Stimulated activated CD8-positive, alpha-beta memory T cell treated with anti-CD3 and anti-CD28 coated beads, Interleukin-4, amount 100 ng/mL, for 4 hours (primary cell): ENCODE measurements around the gene KLK13.

ENCODE experiments used
- DNase-seq, 2 donors: peaks; one replicate each; pipeline ENCODE4 v3.0.0-alpha.2; 2020; ENCODE audit warnings: low read depth in 2 of 2, low spot score in 1 of 2

KLK13 gene

DNA sequence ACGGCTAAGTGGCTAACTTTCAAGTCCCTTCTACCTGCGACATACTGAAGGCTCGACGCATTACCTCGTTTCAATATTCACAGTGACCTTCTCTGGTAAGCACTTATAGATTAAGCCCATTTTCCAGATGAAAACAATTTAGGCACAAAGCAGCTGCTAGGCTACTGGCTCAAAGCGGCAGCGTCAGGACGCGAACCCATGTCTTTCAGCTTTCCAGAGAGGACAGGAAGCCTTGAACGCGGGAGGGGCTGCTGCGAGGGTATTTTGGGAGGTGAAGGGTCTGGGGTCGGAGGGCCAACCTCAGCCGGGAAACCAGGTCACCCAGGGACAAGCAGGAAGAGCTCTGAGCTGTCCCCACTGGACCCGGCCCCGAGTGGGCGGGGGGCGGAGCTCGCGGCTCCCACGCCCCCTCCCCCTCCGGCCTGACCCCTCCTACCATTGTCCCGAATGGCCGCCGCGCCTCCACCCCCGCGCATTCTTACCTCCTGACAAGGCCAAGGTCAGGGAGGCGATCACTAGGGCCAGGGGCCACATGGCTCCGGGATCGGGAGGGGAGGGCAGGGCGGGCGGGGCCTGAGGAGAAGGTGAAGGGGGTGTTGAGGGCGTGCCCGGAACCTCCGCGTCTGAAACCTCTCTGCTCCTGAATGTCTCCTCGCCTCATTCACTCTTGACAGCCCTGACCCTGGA is at the start of gene KLK13:
TSS of gene KLK13 (minus strand) at position 559 of the 687 bp plus-strand sequence. CDS start at position 534, 25 bp downstream.
- DNase-seq = no peak

DNA sequence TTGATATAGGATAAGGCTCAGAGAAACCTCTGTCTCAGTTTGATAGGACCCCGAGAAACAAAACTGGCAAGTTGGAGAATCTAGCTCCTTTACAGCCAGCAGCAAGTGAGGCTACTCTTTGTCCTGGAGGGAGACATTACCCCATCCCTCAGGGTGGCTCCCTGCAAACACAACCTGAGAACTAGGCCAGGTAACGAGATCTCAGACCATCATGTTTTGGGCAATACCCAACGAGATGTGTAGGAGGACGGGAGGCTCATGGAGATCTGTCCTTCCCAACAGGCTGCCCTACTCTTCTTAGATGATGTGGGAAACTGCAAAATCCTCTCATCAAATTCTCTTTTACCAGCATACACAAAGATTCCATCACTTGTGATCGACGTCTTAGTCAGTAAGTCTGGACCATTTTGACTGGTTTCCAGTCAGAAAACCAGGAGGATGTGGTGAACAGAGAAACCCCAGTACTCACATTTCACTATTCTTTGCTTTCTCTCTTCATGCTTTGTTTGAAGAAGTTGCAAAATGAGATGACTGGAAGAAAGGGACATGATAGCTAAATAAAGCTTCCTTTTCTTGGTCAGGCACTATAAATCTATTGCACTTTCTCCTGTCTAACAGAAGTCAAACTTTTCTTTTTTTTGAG is 49.3 kb upstream of the KLK13 start:
- no peak for DNase-seq

- no peak for DNase-seq
Measured at GRCh38 chr19:51111606-51112005, 46.7 kb upstream of the KLK13 start.

DNA sequence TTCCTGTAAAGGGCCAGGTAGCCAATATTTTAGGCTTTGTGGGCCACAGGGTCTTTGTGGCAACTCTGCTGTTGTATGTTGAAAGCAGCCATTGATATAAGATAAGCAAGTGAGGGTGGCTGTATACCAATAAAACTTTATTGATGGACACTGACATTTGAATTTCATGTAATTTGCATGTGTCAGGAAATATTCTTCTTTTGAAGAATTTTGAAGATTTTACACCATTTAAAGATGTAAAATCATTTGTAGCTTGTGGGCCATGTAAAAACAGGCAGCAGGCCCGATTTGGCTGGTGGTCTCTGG is 45.7 kb upstream of the KLK13 start:
- DNase-seq = no peak

DNA sequence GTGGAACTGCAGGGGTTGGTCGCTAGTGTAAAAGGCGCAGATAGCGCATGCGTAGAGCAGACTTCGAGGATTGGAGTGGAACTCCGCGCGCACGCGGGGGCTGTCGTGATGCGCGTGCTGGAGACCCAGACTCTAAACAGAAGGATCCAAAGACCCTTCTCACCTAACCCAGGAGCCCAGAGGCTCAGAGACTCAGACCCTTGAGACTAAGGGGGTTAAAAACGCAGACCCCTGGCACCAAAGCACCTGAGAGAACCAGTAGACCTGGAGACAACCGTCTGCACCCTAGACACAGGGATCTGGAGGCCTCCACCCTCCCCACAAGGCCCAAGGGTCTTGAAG is 43.9 kb upstream of the KLK13 start:
- DNase-seq = no peak

- peak; percentile 94 to 98 for DNase-seq
Measured at GRCh38 chr19:51108066-51108804, 43.3 kb upstream of the KLK13 start, which contains the start of gene CTU1. TSS of gene CTU1 (minus strand) at chr19:51108409. CDS start at chr19:51104569, 3,840 bp downstream.

- no peak for DNase-seq
Measured at GRCh38 chr19:51107406-51108065, 42.6 kb upstream of the KLK13 start.

DNA sequence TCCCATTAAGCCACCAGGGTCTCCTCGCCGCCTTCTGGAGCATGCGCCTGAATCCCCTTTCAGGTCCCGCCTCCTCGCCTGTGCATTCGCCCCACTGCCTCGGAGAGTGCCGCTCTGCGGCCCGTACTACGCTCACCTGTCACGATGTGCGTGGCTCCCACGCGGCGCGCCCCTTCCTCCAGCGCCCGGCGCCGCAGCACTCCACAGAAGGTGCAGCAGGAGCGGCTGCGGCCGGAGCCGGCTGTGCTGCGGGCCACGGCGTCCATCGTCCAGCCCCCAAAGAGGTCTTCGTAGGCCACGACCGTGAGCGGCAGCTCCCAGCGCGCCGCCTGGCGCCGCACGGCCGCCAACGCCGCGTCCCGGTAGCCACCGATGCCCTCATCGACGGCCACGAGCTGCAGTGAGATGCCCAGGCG is 39.0 kb upstream of the KLK13 start:
- DNase-seq = no peak

DNA sequence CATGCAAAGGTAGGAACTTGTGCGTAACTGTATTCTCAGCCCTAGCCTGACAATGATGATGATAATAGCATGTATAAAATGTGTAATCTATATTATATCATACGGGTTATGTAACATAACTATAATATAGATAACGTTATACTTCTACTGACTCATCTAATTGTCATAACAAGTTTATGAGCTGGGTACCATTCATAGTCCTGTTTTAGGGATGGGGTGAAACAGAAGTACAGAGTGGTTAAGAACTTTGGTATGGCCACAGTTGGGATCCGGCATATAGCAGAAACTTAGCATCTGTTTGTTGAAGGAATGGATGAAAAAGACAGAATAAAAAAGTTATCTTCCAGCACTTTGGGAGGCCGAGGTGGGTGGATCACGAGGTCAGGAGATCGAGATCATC is 38.1 kb upstream of the KLK13 start:
- DNase-seq = no peak

DNA sequence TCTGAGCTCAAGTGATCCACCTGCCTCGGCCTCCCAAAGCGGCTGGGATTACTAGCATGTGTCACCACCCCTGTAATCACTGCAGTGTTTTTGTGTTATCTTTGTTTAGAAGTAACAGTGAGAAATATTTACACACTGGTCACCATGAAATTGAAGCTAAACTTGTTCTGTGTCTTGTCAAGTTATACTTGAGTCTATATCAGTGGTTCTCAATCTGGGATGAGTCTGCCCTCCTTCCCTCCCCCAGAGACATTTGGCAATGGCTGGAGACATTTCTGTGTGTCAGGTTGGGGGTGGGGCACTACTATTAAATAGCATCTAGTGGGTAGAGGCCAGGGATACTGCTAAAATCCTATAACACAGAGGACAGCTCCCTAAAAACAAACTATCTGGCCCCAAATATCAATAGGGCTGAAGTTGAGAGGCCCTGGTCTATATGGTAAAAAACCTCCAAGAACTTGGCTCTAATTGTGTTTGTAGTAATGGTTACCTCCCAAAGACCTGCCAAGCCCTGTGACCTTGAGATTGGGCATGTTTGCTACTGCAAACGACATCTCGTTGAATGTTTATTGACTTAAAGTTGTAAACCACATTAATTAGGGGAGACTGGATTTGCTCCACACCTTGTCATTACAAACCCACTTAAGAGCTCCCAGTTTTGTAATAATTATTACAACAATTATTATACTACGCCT is 36.4 kb upstream of the KLK13 start:
- DNase-seq = no peak

GRCh38 chr19:51100601-51101000 is 35.7 kb upstream of the KLK13 start:
- no peak for DNase-seq

- no peak for DNase-seq
Measured at GRCh38 chr19:51099047-51099382, 34.1 kb upstream of the KLK13 start.

DNA sequence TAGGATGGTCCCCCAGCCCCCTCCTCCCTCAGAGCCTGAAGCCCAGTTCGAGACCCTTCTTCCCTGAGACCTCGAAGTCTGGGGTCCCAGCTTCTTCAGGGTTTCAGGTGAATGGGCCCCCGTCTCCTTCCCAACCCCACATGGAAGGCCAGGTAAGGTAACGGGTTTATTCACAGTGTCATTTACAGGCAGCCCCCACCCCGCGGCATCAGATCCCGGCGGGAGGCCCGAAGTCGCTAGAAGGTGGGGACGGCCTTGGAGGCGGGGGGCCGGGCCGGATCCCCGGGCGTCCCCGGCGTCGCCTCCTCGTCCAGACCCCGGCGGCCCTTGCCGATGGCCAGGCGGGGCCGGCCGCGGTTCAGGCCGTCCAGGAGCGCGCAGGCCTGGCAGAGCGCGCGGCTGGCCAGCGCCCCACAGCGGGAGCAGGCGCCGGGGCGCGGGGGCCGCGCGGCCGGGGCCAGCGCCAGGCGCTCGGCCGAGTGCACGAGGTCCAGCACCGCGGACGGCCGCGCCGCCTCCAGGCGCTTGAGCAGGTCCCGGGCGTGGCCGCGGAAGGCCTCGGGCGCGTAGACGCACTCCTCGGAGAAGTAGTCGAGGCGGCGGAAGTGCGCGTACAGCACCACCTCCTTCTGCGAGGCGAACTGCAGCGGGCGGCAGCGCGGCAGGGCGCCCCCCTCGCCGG is 33.6 kb upstream of the KLK13 start:
- DNase-seq = no peak

- DNase-seq = no peak
Measured at GRCh38 chr19:51097796-51098195, 32.9 kb upstream of the KLK13 start.

DNA sequence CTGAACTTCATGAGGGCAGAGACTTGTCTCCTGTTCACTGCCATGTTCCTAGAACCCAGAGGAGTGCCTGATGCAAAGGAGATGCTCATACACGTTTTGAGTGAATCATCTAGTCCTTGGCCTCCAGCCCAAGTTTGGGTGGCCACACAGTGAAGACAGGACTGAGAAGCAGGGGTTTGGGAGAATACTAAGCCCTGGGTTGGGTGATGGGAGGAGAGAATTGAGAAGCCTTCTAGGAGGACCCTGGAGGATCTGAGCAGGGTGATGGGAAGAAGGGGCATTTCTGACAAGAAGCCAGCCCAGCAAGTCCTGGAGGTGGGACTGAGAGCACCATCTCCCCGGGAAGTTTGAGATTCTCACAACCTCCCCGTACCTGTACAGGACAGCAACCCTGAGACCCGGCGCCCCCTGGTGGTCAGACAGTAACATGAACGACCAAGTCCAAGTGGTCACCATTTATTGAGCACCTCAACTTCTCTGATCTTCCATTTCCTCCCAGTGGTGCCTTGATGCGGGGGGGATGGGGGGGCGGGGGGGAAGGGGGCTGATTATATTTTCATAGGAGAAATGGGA is 32.4 kb upstream of the KLK13 start:
- peak; percentile 34 to 52 for DNase-seq

- DNase-seq = no peak
Measured at GRCh38 chr19:51096473-51097165, 31.7 kb upstream of the KLK13 start.

DNA sequence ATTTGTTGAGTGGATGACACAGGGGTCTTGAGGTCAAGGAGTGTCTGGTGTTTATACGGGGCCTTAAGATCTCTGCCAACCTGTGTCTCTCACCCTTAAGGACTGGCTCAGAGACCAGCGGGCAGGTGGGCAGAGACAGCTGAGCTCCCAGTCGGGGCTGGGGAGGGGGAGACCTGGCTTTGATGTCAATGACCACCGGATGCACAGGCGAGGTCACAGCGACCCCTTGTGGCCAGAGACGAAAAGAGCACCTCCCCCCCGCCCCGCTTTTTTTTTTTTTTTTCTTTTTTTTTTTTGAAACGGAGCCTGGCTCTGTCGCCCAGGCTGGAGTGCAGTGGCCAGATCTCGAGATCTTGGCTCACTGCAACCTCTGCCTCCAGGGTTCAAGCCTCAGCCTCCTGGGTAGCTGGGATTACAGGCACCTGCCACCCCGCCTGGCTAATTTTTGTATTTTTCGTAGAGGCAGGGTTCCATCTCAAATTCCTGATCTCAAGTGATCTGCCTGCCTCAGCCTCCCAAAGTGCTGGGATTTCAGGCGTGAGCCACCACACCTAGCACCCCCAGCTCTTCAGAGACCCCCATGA is 29.9 kb upstream of the KLK13 start:
- no peak for DNase-seq

- DNase-seq = no peak
Measured at GRCh38 chr19:51093510-51094345, 28.8 kb upstream of the KLK13 start.

DNA sequence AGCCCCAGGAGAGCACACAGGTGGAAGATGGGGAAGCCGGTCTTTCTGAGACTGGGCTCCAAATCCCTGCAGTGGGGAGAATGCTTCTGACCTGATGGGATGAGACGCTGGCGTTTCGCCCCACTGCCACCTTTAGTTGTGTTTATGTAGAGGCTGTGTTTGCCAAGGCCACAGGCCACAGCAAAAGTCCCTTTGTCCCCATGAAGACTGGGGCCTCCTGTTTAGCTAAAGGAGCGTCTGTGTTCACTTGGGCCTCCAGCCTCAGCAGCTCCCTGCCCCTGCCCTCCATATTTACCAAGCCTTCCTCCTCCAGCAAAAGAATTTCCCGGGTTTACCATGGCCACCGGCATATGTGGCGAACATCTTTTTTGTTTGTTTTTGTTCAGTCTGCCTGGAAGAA is 28.2 kb upstream of the KLK13 start:
- DNase-seq = no peak
